K562 (cell line): Measurements from ENCODE around the gene AGL. TPM values are rescaled to one million over a fixed set of nuclear protein-coding genes. Genes with fewer than 3 reads are reported as not detected.
"Not testable (repeated sequence)": the region's sequence is repeated elsewhere in the genome, so short reads cannot be mapped to it uniquely, and the experiment has no call there.

Source experiments
- ATAC-seq: fragments of 200-7000 bp; cut with Tn5 transposase; 3 replicates; pipeline ENCODE4 v1.9.1; 2020; ENCODE audit warnings: moderate library complexity
- BruUV-seq: library from RNA; stranded (reverse); fragments of 400-500 nt; replicated peaks from 2 replicates; lab custom pipeline; 2021; lab: Mats Ljungman, UMichigan
- CTCF ChIA-PET: fragments of 300-600 bp; formaldehyde crosslinking; extraction: SDS; loops from one replicate; lab custom pipeline; 2021; ENCODE audit warnings: low intra/inter-chr PET ratio; lab: Yijun Ruan, JAX
- POLR2A ChIA-PET: fragments of 300-600, 350-650 bp; sonication (Branson Sonifier 250); formaldehyde crosslinking; extraction: SDS; loops from one replicate; lab custom pipeline; 2021; ENCODE audit warnings: antibody characterized with exemption, inconsistent platforms; lab: Yijun Ruan, JAX
- DNase-seq, 4 experiments: peaks; one replicate each; pipeline versions ENCODE4 v3.0.0 to v3.0.0-alpha.2; 2011 to 2018; ENCODE audit warnings: low spot score in 3 of 4, mixed read lengths in 3 of 4; ENCODE audit errors: extremely low read depth in 1 of 4
- FAIRE-seq: peaks from 2 replicates; lab custom pipeline; 2011; peaks lifted over from hg19 to GRCh38; lab: Jason Lieb, UNC
- H2AFZ ChIP-seq: 2 replicates; pipeline ENCODE4 v1.6.0; 2011; ENCODE audit warnings: low read depth, low read length, control low read depth, inconsistent platforms
- H3K27ac ChIP-seq: fragments of 200-600 bp; 3 replicates; pipeline ENCODE4 v1.8.0; 2011; ENCODE audit warnings: low read depth, mild to moderate bottlenecking, control low read depth, inconsistent platforms, low read length, moderate library complexity, mixed read lengths; ENCODE audit errors: extremely low read depth
- H3K27me3 ChIP-seq, 2 experiments: fragments of 300-600 bp in 1 of 2; 2 replicates in 1 of 2; 3 replicates in 1 of 2; pipeline versions ENCODE4 v1.6.0 to v1.8.0; 2011; ENCODE audit warnings: inconsistent platforms in 2 of 2, low read length in 2 of 2, mild to moderate bottlenecking in 1 of 2, mixed read lengths in 1 of 2, moderate library complexity in 1 of 2; ENCODE audit not compliant: control insufficient read depth in 2 of 2, insufficient read depth in 2 of 2
- H3K36me3 ChIP-seq: fragments of 300-600 bp; 3 replicates; pipeline ENCODE4 v1.8.0; 2011; ENCODE audit warnings: mild to moderate bottlenecking, low read length, inconsistent platforms; ENCODE audit not compliant: control insufficient read depth, insufficient read depth
- H3K4me1 ChIP-seq, 2 experiments: fragments of 200-600 bp in 1 of 2; replicated peaks in 1 of 2; 2 replicates in 1 of 2; 3 replicates in 1 of 2; pipeline versions ENCODE4 v1.5.1 to v1.8.0; 2011; ENCODE audit warnings: inconsistent platforms in 2 of 2, low read length in 2 of 2, mild to moderate bottlenecking in 1 of 2, mixed read lengths in 1 of 2, moderate library complexity in 1 of 2; ENCODE audit not compliant: control insufficient read depth in 2 of 2, insufficient read depth in 2 of 2
- H3K4me2 ChIP-seq: 2 replicates; pipeline ENCODE4 v1.6.1; 2011; ENCODE audit warnings: low read length, control low read depth, inconsistent platforms, mixed read lengths; ENCODE audit not compliant: insufficient read depth
- H3K4me3 ChIP-seq: fragments of 200-600 bp; sonication (generic), shearing (Covaris generic); 2 replicates; pipeline ENCODE4 v1.5.1; 2016; ENCODE audit warnings: control low read depth, inconsistent platforms
- H3K79me2 ChIP-seq: fragments of 200-600 bp; 3 replicates; pipeline ENCODE4 v1.8.0; 2011; ENCODE audit warnings: low read length, inconsistent platforms; ENCODE audit not compliant: control insufficient read depth, insufficient read depth
- H3K9ac ChIP-seq, 2 experiments: 2 replicates each; pipeline versions ENCODE4 v1.6.0 to v1.6.1; 2011; ENCODE audit warnings: low read depth in 2 of 2, low read length in 2 of 2, control low read depth in 1 of 2, inconsistent platforms in 1 of 2, mild to moderate bottlenecking in 1 of 2, mixed read lengths in 1 of 2; ENCODE audit not compliant: insufficient read depth in 1 of 2
- H3K9me1 ChIP-seq: one replicate; pipeline ENCODE4 v1.6.0; 2011; ENCODE audit warnings: inconsistent platforms, mild to moderate bottlenecking, low read length, moderate library complexity; ENCODE audit not compliant: control insufficient read depth, insufficient read depth
- H3K9me3 ChIP-seq: replicated peaks from 2 replicates; pipeline ENCODE4 v1.5.1; 2011; ENCODE audit warnings: low read depth, low read length, inconsistent platforms; ENCODE audit not compliant: control insufficient read depth, insufficient read depth
- H4K20me1 ChIP-seq: replicated peaks from 2 replicates; pipeline ENCODE4 v1.6.1; 2011; ENCODE audit warnings: low read length, inconsistent platforms, mixed read lengths; ENCODE audit not compliant: control insufficient read depth, insufficient read depth
- ADNP ChIP-seq: fragments of 200-800 bp; sonication (Bioruptor generic); IDR thresholded peaks from 2 replicates; pipeline ENCODE4 v1.6.1; 2016; ENCODE audit warnings: missing genetic modification characterization, missing compliant biosample characterization
- BCOR ChIP-seq: fragments of 450-650 bp; IDR thresholded peaks from 2 replicates; pipeline ENCODE4 v1.6.1; 2016
- KDM1A ChIP-seq, 2 experiments: fragments of 450-650 bp; IDR thresholded peaks; 2 replicates each; pipeline ENCODE4 v1.6.1; 2016; ENCODE audit warnings: mild to moderate bottlenecking in 2 of 2
- KDM2B ChIP-seq: fragments of 250-450 bp; sonication (Bioruptor Pico); IDR thresholded peaks from 2 replicates; pipeline ENCODE4 v1.8.0; 2021; ENCODE audit warnings: mild to moderate bottlenecking, moderate library complexity
- MYNN ChIP-seq, 2 experiments: sonication (generic); formaldehyde crosslinking in 1 of 2; IDR thresholded peaks; 2 replicates each; pipeline versions ENCODE4 v1.5.0 to v1.6.1; 2016 to 2020; ENCODE audit warnings: antibody characterized with exemption in 1 of 2, missing genetic modification reagents in 1 of 2
- POLR2B ChIP-seq: fragments of 450-650 bp; IDR thresholded peaks from 2 replicates; pipeline ENCODE4 v1.6.1; 2018; ENCODE audit warnings: low read depth; ENCODE audit not compliant: partially characterized antibody
- RAD51 ChIP-seq: fragments of 450-650 bp; IDR thresholded peaks from 2 replicates; pipeline ENCODE4 v1.7.1; 2016; ENCODE audit warnings: low read depth, mild to moderate bottlenecking, borderline replicate concordance
- RBM25 ChIP-seq: fragments of 200-400 bp; formaldehyde crosslinking; IDR thresholded peaks from 2 replicates; pipeline ENCODE4 v1.6.1; 2018; ENCODE audit warnings: low read length, low read depth, moderate library complexity; ENCODE audit not compliant: severe bottlenecking
- ZFP91 ChIP-seq: sonication (generic); formaldehyde crosslinking; IDR thresholded peaks from 2 replicates; pipeline ENCODE4 v1.8.0; 2022; ENCODE audit warnings: mild to moderate bottlenecking, missing genetic modification reagents
- ZNF146 ChIP-seq: IDR thresholded peaks from one replicate; pipeline ENCODE4 v1.6.1; 2018; ENCODE audit warnings: missing compliant biosample characterization; ENCODE audit not compliant: unreplicated experiment
- ZNF445 ChIP-seq: fragments of 250-450 bp; sonication (Bioruptor Pico); IDR thresholded peaks from 2 replicates; pipeline ENCODE4 v1.4.0; 2020; ENCODE audit warnings: low read depth, mild to moderate bottlenecking, moderate library complexity
- WGBS: fragments of 100-300 bp; shearing (Covaris generic); methylation state at CpG from one replicate; pipeline ENCODE4 v1.1.6; 2016; ENCODE audit warnings: low coverage, mixed read lengths; ENCODE audit not compliant: insufficient coverage; ENCODE audit errors: missing lambda C conversion rate; 5-methylcytosine and 5-hydroxymethylcytosine counted together
- in situ Hi-C: fragments of 300-500 bp; cut with MboI; formaldehyde crosslinking; loops from 4 replicates; pipeline ENCODE4 v1.15.0; 2018; ENCODE audit warnings: inconsistent platforms, mixed read lengths
- intact Hi-C: fragments of 100-400 bp; cut with micrococcal nuclease; formaldehyde crosslinking; loops from 2 replicates; pipeline ENCODE4 v1.14.2; 2022
- polyA plus RNA-seq, 8 experiments: library from polyadenylated mRNA; depleted of rRNA in 4 of 8; stranded (reverse) in 5 of 8; unstranded in 3 of 8; fragments of >200 nt; fragmentation: Nextera tagmentation in 2 of 8; fragmentation: Illumina TruSeq in 1 of 8; extraction: Ambion mirVana in 2 of 8; extraction: Trizol in 1 of 8; gene quantifications; 2 replicates each; pipeline versions ENCODE4 v1.2.1 to v1.2.3, GENCODE V29; 2011 to 2014; ENCODE audit warnings: inconsistent platforms in 1 of 8, missing spikeins in 1 of 8
- total RNA-seq, 7 experiments: library from RNA; depleted of rRNA in 6 of 7; stranded (reverse); fragments of >200 nt in 6 of 7; fragmentation: Illumina TruSeq in 2 of 7; extraction: Trizol in 2 of 7; gene quantifications; 2 replicates each; pipeline versions ENCODE4 v1.2.1 to v1.2.3, GENCODE V29; 2011 to 2021; ENCODE audit warnings: low replicate concordance in 1 of 7

Gene AGL
- total and polyA plus RNA-seq, 9 of the 15 experiments (the other 6 are each of a cell fraction or from before 2014, with no cell fraction given) = 6.3 to 20.4 (median 12.4) TPM

GRCh38 chr1:99903278-99903677, 53.1 kb downstream of the AGL start:
- H3K4me1 ChIP-seq, CTCF ChIA-PET, H3K9ac ChIP-seq, FAIRE-seq, POLR2A ChIA-PET, H2AFZ ChIP-seq, H3K4me2 ChIP-seq, H3K9me1 ChIP-seq, ATAC-seq, H4K20me1 ChIP-seq, in situ Hi-C loops, BruUV-seq, DNase-seq, H3K9me3 ChIP-seq, intact Hi-C loops, H3K27me3 ChIP-seq, H3K27ac ChIP-seq, H3K4me3 ChIP-seq, H3K79me2 ChIP-seq: not testable (repeated sequence)
- H3K36me3 ChIP-seq = peaks cover 23% of the 10 kb centered on the region
- peak; percentile 51 for TF ChIP-seq ZNF146 (CRISPR knock-in tag)
- WGBS = 90% methylated on average over 4 of the region's 4 CpGs

- ChIA-PET POLR2A (no interaction called here), CTCF (no interaction called here)
- Histone ChIP-seq H3K27ac (no peak overlapping the region), H3K9me1 (no peaks in the 10 kb centered on the region), H3K4me2 (no peak overlapping the region), H3K27me3 (no peaks in the 10 kb centered on the region), H3K36me3 (peaks cover 19% of the 10 kb centered on the region; the same call in 2 of the 3 replicates), H3K4me1 (no peaks in the 10 kb centered on the region), H4K20me1 (no peaks in the 10 kb centered on the region), H3K9me3 (no peaks in the 10 kb centered on the region; the same call in 1 of the 2 replicates), H3K9ac (no peak overlapping the region), H3K4me3 (no peak overlapping the region), H2AFZ (no peak overlapping the region), H3K79me2 (no peaks in the 10 kb centered on the region)
- ATAC-seq (no peak), DNase-seq (no peak), FAIRE-seq (no peak)
- intact Hi-C loops = no loop called here
- TF ChIP-seq KDM1A (IDR thresholded peaks at IDR 0.05) (peak in 1 of 2 experiments; percentile 28; a peak in 1 of 4 replicates), KDM2B (CRISPR knock-in tag) (no peak), POLR2B (no peak), BCOR (peak; percentile 76), ADNP (tag) (peak; percentile 26; the same call in 1 of the 2 replicates), MYNN (IDR thresholded peaks at IDR 0.05) (no peak), MYNN (CRISPR knock-in tag; IDR thresholded peaks at IDR 0.05) (no peak), ZNF146 (CRISPR knock-in tag) (peak; percentile 98), RAD51 (no peak), ZFP91 (CRISPR knock-in tag) (no peak), RBM25 (peak; percentile 89), ZNF445 (CRISPR knock-in tag) (no peak)
- BruUV-seq = no TSS peak
- in situ Hi-C loops = no loop called here
These were observed 56.4 kb downstream of the AGL start for GRCh38 chr1:99906535-99906934.
